GM12872 (cell line): ENCODE measurements around the gene AUTS2.

ENCODE experiments used
- CTCF ChIP-seq: IDR thresholded peaks from 3 replicates; pipeline ENCODE4 v1.5.1; 2011; ENCODE audit warnings: low read depth, mild to moderate bottlenecking, low read length, moderate library complexity; ENCODE audit not compliant: insufficient read depth

AUTS2 gene

DNA sequence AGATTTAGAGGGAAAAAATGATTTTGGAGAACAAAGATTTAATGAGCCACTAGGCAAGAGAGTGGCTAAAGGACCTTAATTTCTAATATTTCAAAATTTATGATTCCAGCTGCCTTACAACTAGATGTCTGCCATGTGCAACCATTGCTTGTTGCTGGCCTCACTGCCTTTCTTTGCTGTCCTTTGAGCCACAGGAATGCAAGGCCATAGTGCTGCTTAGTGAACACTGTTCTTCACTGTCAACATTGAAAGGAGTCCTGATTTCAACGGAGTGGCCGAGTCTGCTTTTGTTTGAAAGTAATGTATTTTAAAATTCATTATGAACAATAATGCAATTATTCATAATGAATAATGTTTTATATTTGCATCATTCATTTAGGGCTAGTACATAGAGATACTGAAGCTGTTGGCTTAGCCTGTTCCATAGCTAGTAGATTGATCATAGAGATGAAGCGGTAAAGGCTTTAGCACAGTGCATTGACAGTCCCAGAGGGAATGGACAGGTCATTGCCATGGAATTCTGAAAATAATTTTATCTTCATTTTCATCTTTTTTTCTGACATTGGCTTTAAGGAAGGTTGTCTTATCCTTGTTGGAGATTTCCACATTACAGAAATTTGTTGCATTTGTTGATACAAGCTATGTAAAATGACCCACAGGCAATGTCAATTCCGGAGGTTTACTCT, 544.1 kb downstream of the AUTS2 start:
- TF ChIP-seq CTCF, result no peak

DNA sequence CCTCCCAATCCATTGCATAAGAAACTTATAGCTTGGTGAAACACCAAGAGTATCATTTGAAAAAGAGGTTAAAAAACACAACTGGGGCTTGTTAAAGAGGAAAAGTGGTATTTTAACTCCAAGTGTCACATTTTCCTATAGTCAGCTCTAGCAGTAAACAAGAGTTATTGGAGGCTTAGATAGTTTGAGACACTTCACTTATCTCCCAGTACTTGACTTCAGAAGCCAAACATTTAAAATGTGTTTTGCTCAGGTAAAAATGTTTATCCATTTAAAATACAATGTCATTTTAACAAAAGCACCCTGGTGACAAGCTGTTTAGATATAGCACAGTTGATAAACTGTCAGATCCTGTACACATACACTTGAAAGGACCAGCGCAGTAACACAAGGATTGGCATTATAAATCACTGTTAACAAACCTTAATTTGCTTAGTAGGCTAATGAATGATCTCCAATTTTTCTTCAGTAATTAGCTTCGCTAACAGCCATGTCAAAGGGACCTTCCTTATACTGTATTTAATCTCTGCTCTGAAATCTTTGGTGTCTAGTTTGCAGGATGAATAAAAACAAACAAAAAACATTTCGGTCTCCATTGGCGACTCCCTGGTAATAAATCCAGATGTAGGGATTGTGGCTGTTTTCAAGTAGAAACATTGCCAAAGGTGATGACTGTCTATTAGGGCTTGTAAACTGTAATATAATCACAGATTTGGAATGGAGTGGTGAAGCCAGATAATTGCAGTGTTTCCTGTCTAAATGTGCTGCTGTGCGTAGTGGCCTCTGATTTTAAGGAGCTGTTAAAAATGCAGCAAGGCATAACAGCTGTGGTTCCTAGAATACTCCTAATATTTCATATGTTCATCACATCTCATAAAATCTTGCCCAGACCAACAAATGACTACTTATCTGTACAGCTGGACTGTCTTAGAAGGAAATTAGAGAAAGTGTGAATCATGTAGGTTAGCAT, 545.1 kb downstream of the AUTS2 start:
- TF ChIP-seq CTCF, result no peak

DNA sequence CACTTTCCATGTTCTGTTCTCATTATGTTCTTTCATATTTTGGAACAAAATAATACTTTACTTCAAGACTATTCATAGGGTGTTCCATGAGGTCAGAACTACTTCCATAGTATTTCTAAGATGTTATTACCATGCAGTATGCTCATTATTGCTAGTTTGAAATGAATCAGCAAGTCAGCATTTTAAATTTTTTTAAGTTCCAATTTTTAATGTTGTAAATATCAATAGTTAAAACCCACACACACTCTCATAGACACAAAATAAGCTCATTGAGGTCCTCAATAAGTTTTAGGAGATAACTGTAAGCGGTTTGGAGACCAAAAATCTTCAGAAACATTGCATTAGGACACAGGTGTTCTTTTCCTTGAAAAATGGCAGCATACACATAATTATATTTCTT, 550.7 kb downstream of the AUTS2 start:
- no peak for TF ChIP-seq CTCF

DNA sequence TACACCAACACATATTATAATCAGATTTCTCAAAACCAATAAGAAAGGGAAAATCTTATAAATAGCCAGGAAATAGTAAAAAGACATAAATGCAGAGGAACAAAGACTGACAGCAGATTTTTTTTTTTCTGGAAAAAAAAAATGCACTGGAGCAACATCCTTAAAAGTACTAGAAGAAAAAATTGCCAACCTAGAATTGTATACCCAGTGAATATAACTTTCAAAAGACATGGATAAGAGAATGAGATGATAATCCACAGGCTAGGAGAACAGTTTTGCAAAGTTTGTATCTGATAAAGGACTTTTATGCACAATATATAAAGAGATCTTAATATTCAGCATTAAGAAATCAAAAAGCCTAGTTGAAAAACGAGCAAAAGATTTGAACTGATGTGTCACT, 554.0 kb downstream of the AUTS2 start:
- TF ChIP-seq CTCF, result no peak

GRCh38 chr7:70153933-70154332, 555.7 kb downstream of the AUTS2 start:
- TF ChIP-seq CTCF, result no peak

- TF ChIP-seq CTCF, result no peak
Measured at GRCh38 chr7:70154521-70155180, 556.4 kb downstream of the AUTS2 start.

DNA sequence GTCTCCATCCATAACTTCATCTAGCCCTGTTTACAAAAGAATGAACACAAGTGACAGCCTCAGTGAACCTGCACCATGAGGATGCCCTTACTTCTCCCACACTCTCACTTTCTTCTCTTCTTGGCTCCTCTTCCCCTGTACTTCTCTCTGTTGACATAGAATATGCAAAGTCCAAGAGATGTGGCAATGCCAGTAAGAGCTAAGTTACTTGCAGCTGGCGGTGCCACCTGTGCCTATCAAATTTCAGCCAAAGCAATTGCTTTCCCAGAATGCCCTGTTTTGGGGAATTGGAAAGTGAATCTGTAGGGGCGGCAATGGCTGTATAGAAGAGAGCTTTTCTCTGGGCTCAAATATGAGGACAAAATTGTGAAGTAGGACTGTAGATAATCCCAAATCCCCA, 557.8 kb downstream of the AUTS2 start:
- TF ChIP-seq CTCF, result no peak
